GM12878 (cell line): Measurements from ENCODE around the gene TOM1L2. TPM values are rescaled to one million over a fixed set of nuclear protein-coding genes. Genes with fewer than 3 reads are reported as not detected.

ENCODE experiments used
- ATAC-seq: fragments of 200-7000 bp; cut with Tn5 transposase; 3 replicates; pipeline ENCODE4 v1.9.1; 2020; ENCODE audit warnings: mild to moderate bottlenecking, moderate library complexity
- BruUV-seq: library from RNA; stranded (reverse); fragments of 400-500 nt; replicated peaks from 2 replicates; lab custom pipeline; 2021; lab: Mats Ljungman, UMichigan
- CTCF ChIA-PET: fragments of 300-600 bp; sonication (Branson Sonifier 250); formaldehyde crosslinking; extraction: SDS; loops from one replicate; lab custom pipeline; 2021; ENCODE audit warnings: inconsistent platforms; lab: Yijun Ruan, JAX
- POLR2A ChIA-PET: fragments of 350-600 bp; formaldehyde crosslinking; extraction: SDS; loops from one replicate; lab custom pipeline; 2021; ENCODE audit warnings: inconsistent platforms; lab: Charles Lee
- RAD21 ChIA-PET: fragments of 300-600 bp; sonication (Branson Sonifier 250); formaldehyde crosslinking; loops from one replicate; lab custom pipeline; 2023; ENCODE audit warnings: antibody characterized with exemption; ENCODE audit not compliant: unreplicated experiment; lab: Charles Lee
- SMC1A ChIA-PET: fragments of 300-600 bp; sonication (Branson Sonifier 250); formaldehyde crosslinking; loops from one replicate; lab custom pipeline; 2023; ENCODE audit not compliant: unreplicated experiment, uncharacterized antibody; lab: Charles Lee
- DNase-seq: peaks from one replicate; pipeline ENCODE4 v3.0.0-alpha.2; 2011; ENCODE audit warnings: low read depth, low spot score
- FAIRE-seq: peaks from 3 replicates; lab custom pipeline; 2011; peaks lifted over from hg19 to GRCh38; lab: Jason Lieb, UNC
- H2AFZ ChIP-seq: 2 replicates; pipeline ENCODE4 v1.6.0; 2011; ENCODE audit warnings: low read depth, low read length, control low read depth; ENCODE audit not compliant: control insufficient read depth
- H3K27ac ChIP-seq: 2 replicates; pipeline ENCODE4 v1.5.1; 2011; ENCODE audit warnings: control low read depth; ENCODE audit not compliant: control insufficient read depth, insufficient read depth
- H3K27me3 ChIP-seq, 2 experiments: replicated peaks in 1 of 2; 2 replicates each; pipeline versions ENCODE4 v1.6.0 to v1.6.1; 2011; ENCODE audit warnings: low read length in 1 of 2; ENCODE audit not compliant: control insufficient read depth in 2 of 2, insufficient read depth in 2 of 2
- H3K36me3 ChIP-seq, 2 experiments: 2 replicates each; pipeline ENCODE4 v1.5.1; 2011; ENCODE audit warnings: low read length in 1 of 2; ENCODE audit not compliant: control insufficient read depth in 2 of 2, insufficient read depth in 2 of 2
- H3K4me1 ChIP-seq: 2 replicates; pipeline ENCODE4 v1.6.1; 2011; ENCODE audit warnings: mild to moderate bottlenecking, low read length, moderate library complexity, mixed read lengths; ENCODE audit not compliant: control insufficient read depth, insufficient read depth
- H3K4me2 ChIP-seq: 2 replicates; pipeline ENCODE4 v1.6.0; 2011; ENCODE audit warnings: control low read depth; ENCODE audit not compliant: control insufficient read depth, insufficient read depth
- H3K4me3 ChIP-seq: fragments of 200-600 bp; sonication (generic); 2 replicates; pipeline ENCODE4 v1.5.1; 2016
- H3K79me2 ChIP-seq: 2 replicates; pipeline ENCODE4 v1.6.0; 2011; ENCODE audit warnings: low read length; ENCODE audit not compliant: control insufficient read depth, insufficient read depth
- H3K9ac ChIP-seq: 2 replicates; pipeline ENCODE4 v1.8.0; 2011; ENCODE audit warnings: low read length, control low read depth, mixed read lengths; ENCODE audit not compliant: control insufficient read depth, insufficient read depth
- H3K9me3 ChIP-seq: replicated peaks from 3 replicates; pipeline ENCODE4 v1.5.1; 2011; ENCODE audit warnings: mild to moderate bottlenecking, low read length; ENCODE audit not compliant: control insufficient read depth, insufficient read depth
- H4K20me1 ChIP-seq: 2 replicates; pipeline ENCODE4 v1.6.0; 2011; ENCODE audit not compliant: control insufficient read depth, insufficient read depth
- WGBS: methylation state at CpG from one replicate; pipeline ENCODE4 v1.1.6; 2016; ENCODE audit warnings: low lambda C conversion rate; ENCODE audit not compliant: insufficient replicate concordance, insufficient coverage; ENCODE audit errors: missing lambda C conversion rate; 5-methylcytosine and 5-hydroxymethylcytosine counted together
- in situ Hi-C: fragments of 300-500 bp; cut with MboI; formaldehyde crosslinking; loops from 9 replicates; pipeline ENCODE4 v1.14.3; 2018; ENCODE audit warnings: mixed read lengths
- intact Hi-C: fragments of 100-400 bp; cut with micrococcal nuclease; formaldehyde crosslinking; loops from one replicate; pipeline ENCODE4 v1.14.2; 2022; ENCODE audit not compliant: unreplicated experiment
- polyA plus RNA-seq, 11 experiments: library from polyadenylated mRNA; depleted of rRNA in 4 of 11; unstranded in 6 of 11; stranded (reverse) in 5 of 11; fragments of >200 nt; fragmentation: Nextera tagmentation in 4 of 11; fragmentation: Illumina TruSeq in 1 of 11; extraction: Ambion mirVana in 4 of 11; extraction: Trizol in 1 of 11; gene quantifications; 1 replicate in 1 of 11; 2 replicates in 10 of 11; pipeline versions ENCODE4 v1.2.1 to v1.2.3, GENCODE V29; 2011 to 2016; ENCODE audit warnings: inconsistent platforms in 2 of 11, missing spikeins in 2 of 11, low read depth in 1 of 11
- total RNA-seq, 4 experiments: library from RNA; depleted of rRNA in 3 of 4; stranded (reverse); fragments of >200 nt in 3 of 4; fragmentation: Illumina TruSeq in 1 of 4; extraction: Trizol in 1 of 4; gene quantifications; 2 replicates each; pipeline versions ENCODE4 v1.2.1 to v1.2.3, GENCODE V29; 2013 to 2021
- TF ChIP-seq, protein P1 (sequence below): fragments of 450-650 bp; IDR thresholded peaks from 2 replicates; pipeline ENCODE4 v1.6.1; 2018; ENCODE audit warnings: mild to moderate bottlenecking, low read depth, moderate library complexity; ENCODE audit not compliant: partially characterized antibody

Gene TOM1L2
- total and polyA plus RNA-seq, 10 of the 15 experiments (the other 5 are each of a cell fraction or from before 2014, with no cell fraction given) = 0.19 to 19.2 (median 8.1) TPM

DNA sequence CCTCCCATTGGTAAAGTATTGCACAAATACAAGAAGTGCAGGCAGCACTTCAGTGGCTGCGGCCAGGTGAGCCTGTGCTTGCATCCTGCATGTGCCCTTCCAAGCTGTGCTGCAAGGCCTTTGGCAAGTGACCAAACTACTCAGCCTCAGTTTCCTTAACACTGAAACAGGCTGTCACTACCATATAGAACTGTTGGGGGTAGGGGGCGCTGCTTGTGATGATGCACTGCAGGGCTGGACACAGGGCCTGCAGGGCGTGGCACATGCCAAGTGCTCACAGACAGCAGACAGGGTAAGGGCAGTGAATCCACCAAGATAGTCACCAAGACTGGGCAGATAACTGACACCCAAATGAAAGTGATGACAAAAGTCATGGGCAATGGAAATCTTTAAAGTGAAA is 69.8 kb downstream of the TOM1L2 start:
- no peak overlapping the region for H3K9ac ChIP-seq
- no peak overlapping the region for H3K4me2 ChIP-seq
- CTCF ChIA-PET = interaction anchor here (2.3 kb wide), 1 partner anchor 17 kb away, joined by 6 read pairs; no protein-coding TSS in a partner anchor
- TF ChIP-seq, protein P1, sequence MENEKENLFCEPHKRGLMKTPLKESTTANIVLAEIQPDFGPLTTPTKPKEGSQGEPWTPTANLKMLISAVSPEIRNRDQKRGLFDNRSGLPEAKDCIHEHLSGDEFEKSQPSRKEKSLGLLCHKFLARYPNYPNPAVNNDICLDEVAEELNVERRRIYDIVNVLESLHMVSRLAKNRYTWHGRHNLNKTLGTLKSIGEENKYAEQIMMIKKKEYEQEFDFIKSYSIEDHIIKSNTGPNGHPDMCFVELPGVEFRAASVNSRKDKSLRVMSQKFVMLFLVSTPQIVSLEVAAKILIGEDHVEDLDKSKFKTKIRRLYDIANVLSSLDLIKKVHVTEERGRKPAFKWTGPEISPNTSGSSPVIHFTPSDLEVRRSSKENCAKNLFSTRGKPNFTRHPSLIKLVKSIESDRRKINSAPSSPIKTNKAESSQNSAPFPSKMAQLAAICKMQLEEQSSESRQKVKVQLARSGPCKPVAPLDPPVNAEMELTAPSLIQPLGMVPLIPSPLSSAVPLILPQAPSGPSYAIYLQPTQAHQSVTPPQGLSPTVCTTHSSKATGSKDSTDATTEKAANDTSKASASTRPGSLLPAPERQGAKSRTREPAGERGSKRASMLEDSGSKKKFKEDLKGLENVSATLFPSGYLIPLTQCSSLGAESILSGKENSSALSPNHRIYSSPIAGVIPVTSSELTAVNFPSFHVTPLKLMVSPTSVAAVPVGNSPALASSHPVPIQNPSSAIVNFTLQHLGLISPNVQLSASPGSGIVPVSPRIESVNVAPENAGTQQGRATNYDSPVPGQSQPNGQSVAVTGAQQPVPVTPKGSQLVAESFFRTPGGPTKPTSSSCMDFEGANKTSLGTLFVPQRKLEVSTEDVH = no peak
- SMC1A ChIA-PET = interaction anchor here (1.0 kb wide), 1 partner anchor 17 kb away, joined by 3 read pairs; no protein-coding TSS in a partner anchor
- in situ Hi-C loops = no loop called here
- POLR2A ChIA-PET = no interaction called here
- BruUV-seq = no TSS peak
- peaks cover 14% of the 10 kb centered on the region for H3K4me1 ChIP-seq
- intact Hi-C loops = no loop called here
- H3K36me3 ChIP-seq = no peaks in the 10 kb centered on the region
- H3K9me3 ChIP-seq = no peaks in the 10 kb centered on the region
- H3K4me3 ChIP-seq = no peak overlapping the region
- FAIRE-seq = no peak
- no peak overlapping the region for H3K27ac ChIP-seq
- H4K20me1 ChIP-seq = no peaks in the 10 kb centered on the region
- no peaks in the 10 kb centered on the region for H3K79me2 ChIP-seq
- no peak overlapping the region for H2AFZ ChIP-seq
- H3K27me3 ChIP-seq = no peaks in the 10 kb centered on the region
- RAD21 ChIA-PET = interaction anchor here (1.0 to 1.2 kb wide), 2 partner anchors 16 kb away, joined by 3 to 5 read pairs; no protein-coding TSS in a partner anchor
- no peak for DNase-seq
- ATAC-seq = no peak
- 64% methylated on average over 3 of the region's 3 CpGs for WGBS
